HUDEP-2 (cell line): Measurements from ENCODE around the gene TRIM74.
"Not testable (repeated sequence)": the region's sequence is repeated elsewhere in the genome, so short reads cannot be mapped to it uniquely, and the experiment has no call there.

Experiments
- DNase-seq, 76 experiments: peaks; one replicate each; lab custom pipeline; 2025; ENCODE audit not compliant: unreplicated experiment in 76 of 76; lab: John Stamatoyannopoulos, UW

The TRIM74 gene

GRCh38 chr7:72968980-72969516 is at the start of gene TRIM74:
Gene TRIM74, minus strand, starts transcription at chr7:72969466. Its CDS starts 3,309 bp downstream, at chr7:72966157.
- DNase-seq, result not testable (repeated sequence)

- not testable (repeated sequence) for DNase-seq
These were observed 37.2 kb upstream of the TRIM74 start for GRCh38 chr7:73006491-73006890.

- DNase-seq, result not testable (repeated sequence)
These were observed 36.6 kb upstream of the TRIM74 start for GRCh38 chr7:73005693-73006447.

GRCh38 chr7:73005356-73005692 is 36.1 kb upstream of the TRIM74 start:
- not testable (repeated sequence) for DNase-seq

GRCh38 chr7:72997887-72998468 is 28.7 kb upstream of the TRIM74 start:
- DNase-seq, result not testable (repeated sequence)

- DNase-seq, result not testable (repeated sequence)
These were observed 28.2 kb upstream of the TRIM74 start for GRCh38 chr7:72997447-72997846.

- DNase-seq, result not testable (repeated sequence)
These were observed 26.2 kb upstream of the TRIM74 start for GRCh38 chr7:72995484-72995883.

GRCh38 chr7:72990146-72990913 is 21.1 kb upstream of the TRIM74 start:
- not testable (repeated sequence) for DNase-seq

- not testable (repeated sequence) for DNase-seq
These were observed 12.8 kb upstream of the TRIM74 start for GRCh38 chr7:72982084-72982483.

GRCh38 chr7:72980382-72980781 is 11.1 kb upstream of the TRIM74 start:
- not testable (repeated sequence) for DNase-seq

- DNase-seq, result not testable (repeated sequence)
These were observed 7.2 kb upstream of the TRIM74 start for GRCh38 chr7:72976434-72976833.

- DNase-seq, result not testable (repeated sequence)
These were observed 6.5 kb upstream of the TRIM74 start for GRCh38 chr7:72975656-72976286.

GRCh38 chr7:72974781-72975180 is 5.5 kb upstream of the TRIM74 start:
- not testable (repeated sequence) for DNase-seq

GRCh38 chr7:72971505-72971904 is 2.2 kb upstream of the TRIM74 start:
- DNase-seq, result not testable (repeated sequence)

GRCh38 chr7:72969688-72970087 is 422 bp upstream of the TRIM74 start:
- DNase-seq, result not testable (repeated sequence)

- not testable (repeated sequence) for DNase-seq
These were observed 2.4 kb downstream of the TRIM74 start for GRCh38 chr7:72966892-72967291.

GRCh38 chr7:72965186-72965975 is 3.9 kb downstream of the TRIM74 start:
- not testable (repeated sequence) for DNase-seq

- DNase-seq, result not testable (repeated sequence)
These were observed 6.2 kb downstream of the TRIM74 start for GRCh38 chr7:72963056-72963455.

- not testable (repeated sequence) for DNase-seq
These were observed 8.0 kb downstream of the TRIM74 start for GRCh38 chr7:72961346-72961650.
